GM19372 (cell line): ENCODE data around the gene GBP6.
"Not testable (repeated sequence)": the region's sequence is repeated elsewhere in the genome, so short reads cannot be mapped to it uniquely, and the experiment has no call there.

Experiments
- ATAC-seq: cut with Tn5 transposase; IDR thresholded peaks from one replicate; pipeline ENCODE4 v1.9.1; 2021; ENCODE audit warnings: mild to moderate bottlenecking, low read depth, moderate library complexity; ENCODE audit not compliant: unreplicated experiment

The GBP6 gene

DNA sequence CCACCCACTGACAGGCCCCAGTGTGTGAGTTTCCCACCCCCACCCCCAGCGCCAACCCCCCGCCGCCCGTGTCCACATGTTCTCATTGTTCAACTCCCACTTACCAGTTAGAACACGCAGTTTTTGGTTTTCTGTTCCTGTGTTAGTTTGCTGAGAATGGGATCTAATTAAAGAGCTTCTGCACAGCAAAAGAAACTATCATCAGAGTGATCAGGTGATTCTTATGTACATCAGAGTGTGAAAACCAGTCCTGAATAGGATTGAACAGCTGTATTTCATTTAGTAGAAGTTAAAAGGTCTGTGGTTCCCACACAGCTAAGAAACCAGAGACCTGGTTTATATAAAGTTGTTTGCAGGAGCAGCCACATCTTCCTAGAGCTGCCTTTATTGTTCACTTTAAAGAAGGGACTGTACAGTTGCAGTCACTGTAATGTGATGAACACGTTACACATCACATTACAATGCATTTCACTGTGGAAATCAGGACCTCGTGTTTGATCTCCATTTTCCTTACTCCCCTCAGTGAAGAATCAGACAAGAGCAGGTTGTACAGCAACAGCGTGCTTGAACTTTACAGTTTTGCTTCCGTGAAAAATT lies 1.2 kb downstream of the GBP6 start:
- ATAC-seq: no peak

DNA sequence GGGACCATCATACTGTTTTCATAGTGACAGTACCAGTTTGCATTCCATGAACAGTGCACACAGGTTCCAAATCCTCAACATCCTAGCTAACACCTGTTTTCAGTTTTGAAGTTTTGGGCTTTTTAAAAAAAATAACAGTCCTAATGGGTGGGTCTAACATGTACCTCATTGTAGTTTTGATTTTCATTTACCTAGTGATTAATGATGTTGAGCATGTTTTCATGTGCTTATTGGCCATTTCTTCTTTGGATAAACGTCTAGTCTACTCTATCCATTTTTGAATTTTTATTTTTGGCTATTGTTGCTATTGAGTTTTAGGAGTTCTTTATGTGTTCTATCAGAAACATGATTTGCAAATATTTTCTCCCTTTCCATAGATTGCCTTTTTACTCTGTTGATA lies 3.4 kb downstream of the GBP6 start:
- no peak for ATAC-seq

DNA sequence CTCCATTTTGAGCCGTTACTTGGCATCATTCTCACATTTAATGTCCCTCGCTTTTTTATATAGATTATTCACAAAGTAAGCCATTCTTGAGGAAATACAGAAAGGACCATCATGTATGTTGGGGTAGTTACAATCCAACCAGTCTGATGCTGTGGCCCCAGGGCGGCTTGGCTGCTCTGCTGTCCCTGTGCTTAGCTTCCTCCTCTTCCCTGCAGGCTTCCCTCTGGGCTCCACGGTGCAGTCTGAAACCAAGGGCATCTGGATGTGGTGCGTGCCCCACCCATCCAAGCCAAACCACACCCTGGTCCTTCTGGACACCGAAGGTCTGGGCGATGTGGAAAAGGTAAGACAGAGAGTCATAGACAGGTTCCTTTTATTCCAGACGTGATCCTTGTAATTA lies 5.5 kb downstream of the GBP6 start:
- no peak for ATAC-seq

DNA sequence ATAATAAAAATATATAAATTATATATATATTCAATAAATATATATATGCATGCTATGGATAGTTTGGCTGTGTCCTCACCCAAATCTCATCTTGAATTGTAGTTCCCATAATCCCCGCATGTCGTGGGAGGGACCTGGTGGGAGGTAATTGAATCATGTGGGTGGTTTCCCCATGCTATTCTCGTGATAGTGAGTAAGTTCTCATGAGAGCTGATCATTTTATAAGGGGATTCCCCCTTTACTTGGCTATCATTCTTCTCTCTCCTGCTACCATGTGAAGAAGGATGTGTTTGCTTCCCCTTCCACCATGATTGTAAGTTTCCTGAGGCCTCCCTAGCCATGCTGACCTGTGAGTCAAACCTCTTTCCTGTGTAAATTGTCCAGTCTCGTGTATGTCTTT lies 10.0 kb downstream of the GBP6 start:
- ATAC-seq: not testable (repeated sequence)

DNA sequence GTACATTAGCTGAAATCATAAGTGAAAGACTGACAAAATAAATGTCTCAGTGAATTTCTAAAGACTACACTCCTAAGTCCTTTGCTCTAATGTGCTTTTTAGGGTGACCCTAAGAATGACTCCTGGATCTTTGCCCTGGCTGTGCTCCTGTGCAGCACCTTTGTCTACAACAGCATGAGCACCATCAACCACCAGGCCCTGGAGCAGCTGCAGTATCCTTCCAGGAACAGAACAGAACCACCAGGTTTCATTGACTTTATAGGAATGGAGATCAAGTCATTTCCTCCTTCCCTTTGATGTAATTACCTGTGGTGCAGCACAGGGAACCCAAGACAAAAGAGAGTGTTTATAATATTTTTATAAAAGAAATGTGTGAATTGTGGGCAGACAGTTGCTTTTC lies 14.1 kb downstream of the GBP6 start:
- ATAC-seq: no peak

DNA sequence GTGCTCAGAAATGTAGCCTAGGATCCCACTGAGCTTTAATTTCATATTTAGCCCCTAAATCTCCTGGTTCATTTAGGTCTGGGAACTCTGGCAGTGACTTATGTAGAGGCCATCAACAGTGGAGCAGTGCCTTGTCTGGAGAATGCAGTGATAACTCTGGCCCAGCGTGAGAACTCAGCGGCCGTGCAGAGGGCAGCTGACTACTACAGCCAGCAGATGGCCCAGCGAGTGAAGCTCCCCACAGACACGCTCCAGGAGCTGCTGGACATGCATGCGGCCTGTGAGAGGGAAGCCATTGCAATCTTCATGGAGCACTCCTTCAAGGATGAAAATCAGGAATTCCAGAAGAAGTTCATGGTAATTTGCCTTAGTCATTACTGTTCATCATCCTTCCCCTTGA lies 17.8 kb downstream of the GBP6 start:
- no peak for ATAC-seq

DNA sequence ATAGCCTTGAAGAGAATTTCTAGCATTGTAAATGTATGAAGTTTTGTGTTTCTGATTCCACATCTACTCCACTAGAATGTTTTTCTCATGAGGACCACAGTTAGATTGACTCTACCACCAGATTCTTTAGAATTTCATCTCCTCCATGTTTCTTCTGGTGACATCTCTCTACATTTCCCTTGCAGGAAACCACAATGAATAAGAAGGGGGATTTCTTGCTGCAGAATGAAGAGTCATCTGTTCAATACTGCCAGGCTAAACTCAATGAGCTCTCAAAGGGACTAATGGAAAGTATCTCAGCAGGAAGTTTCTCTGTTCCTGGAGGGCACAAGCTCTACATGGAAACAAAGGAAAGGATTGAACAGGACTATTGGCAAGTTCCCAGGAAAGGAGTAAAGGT lies 18.6 kb downstream of the GBP6 start:
- ATAC-seq: no peak

DNA sequence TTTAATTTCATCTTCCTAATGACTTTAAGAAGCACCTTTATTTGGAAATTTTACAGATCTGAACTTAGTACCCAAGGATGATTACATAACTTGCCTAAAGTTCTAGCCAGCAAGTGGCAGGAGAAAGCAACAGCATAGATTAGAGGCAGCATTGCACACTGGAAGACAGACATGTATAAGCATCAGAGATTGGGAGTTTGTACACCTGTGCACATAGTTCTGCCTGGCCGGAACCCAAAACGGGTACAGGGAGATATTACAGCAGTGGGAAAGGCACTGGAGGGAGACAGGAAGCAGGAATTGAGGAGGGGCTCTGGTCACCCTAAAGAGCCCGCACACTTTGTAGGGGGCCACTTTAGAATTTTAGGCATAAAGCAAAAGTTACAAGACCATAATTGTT lies 19.3 kb downstream of the GBP6 start:
- no peak for ATAC-seq

DNA sequence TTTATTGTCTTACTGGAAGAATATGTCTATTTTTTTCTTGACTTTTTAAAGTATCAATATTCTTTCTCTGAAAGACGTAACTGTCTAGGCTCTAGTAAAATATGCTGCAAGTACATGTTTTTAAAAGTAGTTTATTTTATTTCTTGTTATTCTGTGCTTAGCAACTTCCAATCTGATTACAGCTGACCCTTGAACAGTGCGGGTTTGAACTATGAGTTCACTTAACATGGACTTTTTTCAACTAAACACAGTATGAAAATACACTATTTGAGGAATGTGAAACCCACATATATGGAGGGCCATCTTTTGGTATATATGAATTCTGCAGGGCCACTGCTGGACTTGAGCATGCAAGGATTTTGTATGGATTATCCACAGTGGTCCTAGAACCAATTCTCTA lies 26.8 kb downstream of the GBP6 start:
- ATAC-seq: no peak

DNA sequence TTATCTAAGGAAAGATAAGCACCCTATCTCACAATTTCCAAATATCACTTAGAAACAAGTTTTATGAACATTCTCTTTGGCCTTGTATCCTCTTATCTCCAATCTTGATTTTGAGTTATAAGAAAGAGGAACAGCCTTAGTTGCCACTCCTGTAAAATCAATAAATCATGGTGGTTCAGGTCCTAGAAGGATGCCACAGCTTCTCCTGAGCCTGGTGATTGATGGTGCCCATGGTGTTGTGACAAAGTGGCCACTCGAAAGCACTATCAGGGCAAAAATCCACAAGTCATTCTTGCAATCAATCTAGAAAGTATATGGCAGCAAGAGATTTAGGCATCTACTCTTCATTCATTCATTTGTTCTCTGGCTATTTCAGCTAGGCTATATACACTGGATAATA lies 27.8 kb downstream of the GBP6 start:
- ATAC-seq: no peak

DNA sequence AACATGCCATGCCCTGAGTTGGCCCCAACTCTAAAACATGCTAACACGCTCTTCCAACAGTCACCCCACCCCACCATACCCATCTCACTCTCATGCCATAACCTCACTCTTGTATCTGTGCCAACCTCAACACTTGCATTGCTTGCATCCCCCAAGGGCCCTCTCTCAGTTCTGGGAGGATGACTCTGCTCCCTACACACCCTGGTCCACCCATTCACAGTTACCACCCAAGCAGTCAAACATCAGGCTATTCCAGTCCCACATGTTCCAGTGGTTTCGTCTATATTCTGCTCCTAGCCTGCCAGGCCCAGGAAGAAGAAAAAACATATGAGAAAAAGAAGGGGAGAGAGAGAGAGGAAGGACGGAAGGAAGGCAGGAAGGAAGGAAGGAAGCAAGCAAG lies 31.0 kb downstream of the GBP6 start:
- no peak for ATAC-seq

DNA sequence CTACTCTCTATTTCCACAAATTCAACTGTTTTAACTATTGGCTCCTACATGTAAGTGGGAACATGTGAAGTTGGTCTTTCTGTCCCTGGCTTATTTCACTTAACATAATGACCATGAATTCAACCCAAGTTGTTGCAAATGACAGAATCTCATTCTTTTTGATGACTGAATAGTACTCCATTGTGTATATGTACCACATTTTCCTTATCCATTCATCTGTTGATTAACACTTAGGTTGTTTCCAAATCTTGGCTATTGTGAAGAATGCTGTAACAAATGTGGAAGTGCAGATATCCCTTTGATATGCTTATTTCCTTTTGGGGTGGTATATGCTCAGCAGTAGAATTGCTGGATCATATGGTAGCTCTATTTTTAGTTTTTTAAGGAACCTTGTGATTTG lies 33.0 kb downstream of the GBP6 start:
- no peak for ATAC-seq

DNA sequence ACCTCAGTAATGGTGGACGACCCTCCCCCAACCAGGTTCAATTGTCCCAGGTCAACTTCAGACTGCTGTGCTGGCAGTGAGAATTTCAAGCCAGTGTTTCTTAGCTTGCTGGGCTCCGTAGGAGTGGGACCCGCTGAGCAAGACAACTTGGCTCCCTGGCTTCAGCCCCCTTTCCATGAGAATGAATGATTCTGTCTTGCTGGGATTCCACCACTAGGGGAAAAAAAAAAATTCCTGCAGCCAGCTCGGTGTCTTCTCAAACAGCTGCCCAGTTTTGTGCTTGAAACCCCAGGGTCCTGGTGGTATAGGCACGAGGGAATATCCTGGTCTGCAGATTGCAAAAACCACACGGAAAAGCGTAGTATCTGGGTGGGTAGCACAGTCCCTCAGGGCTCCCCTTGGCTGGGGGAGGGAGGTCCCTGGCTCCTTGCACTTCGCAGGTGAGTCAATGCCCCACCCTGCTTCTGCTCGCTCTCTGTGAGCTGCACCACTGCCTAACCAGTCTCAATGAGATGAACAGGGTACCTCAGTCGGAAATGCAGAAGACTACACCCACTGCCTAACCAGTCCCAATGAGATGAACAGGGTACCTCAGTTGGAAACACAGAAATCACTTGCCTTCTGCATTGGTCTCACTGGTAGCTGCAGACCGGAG lies 41.5 kb downstream of the GBP6 start:
- no peak for ATAC-seq

DNA sequence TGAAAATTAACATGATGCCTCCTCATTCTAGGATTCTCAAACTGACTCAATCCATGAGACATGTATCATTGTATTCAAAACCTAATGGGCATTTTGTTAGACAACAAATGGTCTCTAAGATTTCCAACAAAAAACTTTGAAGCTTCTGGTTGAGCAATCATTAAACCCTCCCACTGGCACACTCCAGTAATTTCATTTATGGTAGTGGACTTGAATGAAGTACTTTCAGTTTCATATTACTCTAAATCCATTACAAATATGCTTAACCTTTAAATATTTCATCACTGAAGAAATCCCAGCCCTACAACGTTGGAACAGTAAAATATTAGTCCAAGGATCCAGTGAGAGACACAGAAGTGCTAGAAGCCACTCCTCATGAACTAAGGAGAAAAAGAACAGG lies 43.5 kb downstream of the GBP6 start:
- ATAC-seq: no peak

DNA sequence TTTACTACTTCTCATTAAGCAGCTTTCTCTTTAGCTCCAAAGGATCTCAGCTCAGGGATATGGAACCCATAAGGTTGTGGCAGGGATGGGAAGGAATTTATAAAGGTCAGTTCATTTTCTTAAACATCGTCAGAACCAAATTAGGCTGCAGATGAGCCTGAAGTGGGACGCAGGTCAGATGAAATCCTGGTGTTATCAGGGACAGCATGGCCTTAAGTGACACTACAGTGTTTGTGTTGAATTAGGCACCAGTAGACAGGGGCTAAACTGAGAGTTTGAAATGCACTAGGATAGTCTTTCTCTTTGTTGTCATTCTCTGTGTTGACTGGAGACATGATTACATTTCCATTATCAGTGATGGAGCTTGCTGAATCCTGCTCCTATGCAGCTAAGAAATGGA lies 43.9 kb downstream of the GBP6 start:
- not testable (repeated sequence) for ATAC-seq

DNA sequence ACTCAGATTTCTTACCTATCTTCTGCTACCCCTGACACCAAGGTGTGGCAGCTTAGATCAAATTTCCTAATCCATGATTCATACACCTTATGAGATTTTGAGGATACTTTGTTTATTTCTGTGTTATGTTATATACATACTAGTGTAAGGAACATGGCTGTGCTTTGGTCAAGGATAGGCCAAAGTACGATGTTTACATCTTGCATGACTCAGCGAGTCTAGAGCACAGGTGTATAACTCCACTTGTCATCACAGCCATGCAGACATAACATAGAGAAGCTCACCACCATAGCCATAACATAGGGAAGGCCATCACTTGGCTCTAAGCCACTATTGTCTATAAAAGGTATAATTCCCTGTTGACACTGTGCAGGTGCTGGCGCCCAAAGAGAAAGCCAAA lies 61.2 kb downstream of the GBP6 start:
- no peak for ATAC-seq

DNA sequence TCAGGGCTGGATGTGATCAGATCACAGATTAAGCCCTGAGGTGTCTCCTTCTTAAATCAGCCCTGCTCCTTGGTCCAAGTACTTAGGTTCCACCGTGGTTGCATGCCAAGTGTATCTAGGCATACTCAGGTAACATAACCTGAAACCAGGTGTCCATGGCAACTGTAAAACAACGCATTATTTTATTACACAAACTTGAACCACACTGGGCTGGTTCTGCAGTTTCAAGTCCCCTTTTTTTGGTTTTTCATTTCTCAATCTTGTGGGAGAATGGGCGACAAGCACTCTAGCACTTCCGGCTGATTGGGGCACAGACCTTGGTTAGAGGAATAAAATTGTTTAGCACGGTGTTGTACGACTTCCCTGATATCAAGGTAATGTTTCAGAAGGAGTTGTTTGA lies 65.2 kb downstream of the GBP6 start:
- ATAC-seq: no peak

DNA sequence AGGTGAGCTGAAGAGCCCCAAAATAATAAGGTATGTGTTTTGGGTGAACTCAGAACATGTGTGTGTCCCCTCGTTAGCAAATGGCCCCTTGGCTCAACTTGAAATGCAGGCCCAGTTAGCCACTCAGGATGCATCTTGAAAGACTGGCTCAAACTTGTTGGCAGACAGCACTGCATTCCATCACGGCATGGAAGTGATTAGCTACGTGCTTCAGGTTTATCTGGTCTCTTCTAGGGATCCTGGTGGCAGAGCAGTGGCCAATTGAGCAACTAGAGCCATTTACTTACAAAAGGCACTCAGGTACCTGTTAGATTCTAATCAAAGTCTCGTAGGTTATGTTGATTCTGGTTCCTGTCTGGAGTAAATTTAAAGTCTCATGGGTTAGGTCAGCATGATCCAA lies 65.8 kb downstream of the GBP6 start:
- ATAC-seq: not testable (repeated sequence)

DNA sequence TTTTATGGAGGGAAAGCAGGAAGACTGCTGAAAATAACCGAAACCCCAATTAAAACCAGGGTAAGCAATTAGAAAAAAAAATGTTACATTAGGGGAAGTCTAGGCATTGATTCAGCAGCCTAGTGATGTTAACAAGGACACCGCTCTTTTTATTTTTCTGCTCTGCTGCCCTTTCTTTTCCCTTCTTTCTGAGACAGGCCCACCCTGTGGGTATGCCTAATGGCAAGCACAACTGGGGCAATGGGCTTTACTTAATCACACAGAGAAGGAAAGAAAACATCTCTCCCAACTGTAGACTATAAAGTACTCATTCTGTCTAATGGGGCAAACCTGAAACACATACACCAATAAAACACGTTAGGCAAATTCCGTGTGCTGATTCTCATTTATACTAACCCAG lies 69.6 kb downstream of the GBP6 start:
- ATAC-seq: no peak

DNA sequence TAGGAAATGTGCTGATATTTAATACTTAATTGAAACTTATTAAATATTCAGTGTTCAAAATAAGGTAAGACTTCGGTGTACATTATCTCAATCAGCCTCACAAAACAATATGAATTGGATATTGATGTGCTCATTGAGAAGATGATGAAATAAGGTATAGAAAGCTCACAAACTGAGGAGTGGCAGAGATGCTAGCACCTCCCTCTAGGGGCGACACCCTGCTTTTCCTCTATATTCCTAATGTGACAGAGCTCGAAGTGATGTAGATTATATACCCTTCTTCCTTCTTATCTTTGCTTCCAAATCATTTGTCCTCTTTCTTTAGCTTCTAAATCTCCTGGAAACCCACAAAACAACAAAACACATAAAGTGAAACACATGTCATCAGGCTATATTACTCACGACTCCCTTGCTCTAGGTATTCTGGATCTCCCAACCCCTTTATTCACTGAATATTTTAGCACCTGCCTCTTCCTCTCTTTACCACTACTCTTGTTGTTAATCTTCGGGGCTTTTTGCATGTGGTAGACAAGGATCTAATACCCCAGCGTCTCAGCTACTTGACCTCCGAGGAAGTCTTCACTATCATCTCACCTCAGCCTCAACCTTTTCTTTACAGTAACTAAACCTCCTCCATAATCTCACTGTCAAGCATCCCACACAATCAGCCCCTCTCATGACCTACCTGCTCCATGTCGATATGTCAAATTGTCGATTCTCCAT lies 70.4 kb downstream of the GBP6 start:
- ATAC-seq: not testable (repeated sequence)
